Measurements from ENCODE around the gene COX19.
"Not testable (repeated sequence)": the region's sequence is repeated elsewhere in the genome, so short reads cannot be mapped to it uniquely, and the experiment has no call there.

DNA sequence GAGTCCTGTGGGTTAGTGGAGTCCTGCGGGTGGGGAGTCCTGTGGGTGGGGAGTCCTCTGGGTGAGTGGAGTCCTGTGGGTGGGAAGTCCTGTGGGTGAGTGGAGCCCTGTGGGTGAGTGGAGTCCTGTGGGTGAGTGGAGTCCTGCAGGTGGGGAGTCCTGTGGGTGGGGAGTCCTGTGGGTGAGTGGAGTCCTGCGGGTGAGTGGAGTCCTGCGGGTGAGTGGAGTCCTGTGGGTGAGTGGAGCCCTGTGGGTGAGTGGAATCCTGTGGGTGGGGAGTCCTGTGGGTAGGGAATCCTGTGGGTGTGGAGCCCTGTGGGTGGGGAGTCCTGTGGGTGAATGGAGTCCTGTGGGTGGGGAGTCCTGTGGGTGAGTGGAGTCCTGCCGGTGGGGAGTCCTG lies 26.7 kb upstream of the COX19 start:
- not testable (repeated sequence) for TF ChIP-seq EZH2 (IDR thresholded peaks at IDR 0.05; ENCODE audit: low read depth)
- TF ChIP-seq, protein P1, sequence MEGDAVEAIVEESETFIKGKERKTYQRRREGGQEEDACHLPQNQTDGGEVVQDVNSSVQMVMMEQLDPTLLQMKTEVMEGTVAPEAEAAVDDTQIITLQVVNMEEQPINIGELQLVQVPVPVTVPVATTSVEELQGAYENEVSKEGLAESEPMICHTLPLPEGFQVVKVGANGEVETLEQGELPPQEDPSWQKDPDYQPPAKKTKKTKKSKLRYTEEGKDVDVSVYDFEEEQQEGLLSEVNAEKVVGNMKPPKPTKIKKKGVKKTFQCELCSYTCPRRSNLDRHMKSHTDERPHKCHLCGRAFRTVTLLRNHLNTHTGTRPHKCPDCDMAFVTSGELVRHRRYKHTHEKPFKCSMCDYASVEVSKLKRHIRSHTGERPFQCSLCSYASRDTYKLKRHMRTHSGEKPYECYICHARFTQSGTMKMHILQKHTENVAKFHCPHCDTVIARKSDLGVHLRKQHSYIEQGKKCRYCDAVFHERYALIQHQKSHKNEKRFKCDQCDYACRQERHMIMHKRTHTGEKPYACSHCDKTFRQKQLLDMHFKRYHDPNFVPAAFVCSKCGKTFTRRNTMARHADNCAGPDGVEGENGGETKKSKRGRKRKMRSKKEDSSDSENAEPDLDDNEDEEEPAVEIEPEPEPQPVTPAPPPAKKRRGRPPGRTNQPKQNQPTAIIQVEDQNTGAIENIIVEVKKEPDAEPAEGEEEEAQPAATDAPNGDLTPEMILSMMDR (conservative IDR thresholded peaks at IDR 0.05), result not testable (repeated sequence)
